HCT116 (cell line): ENCODE measurements around the gene DNAH10. TPM values are rescaled to one million over a fixed set of nuclear protein-coding genes. Genes with fewer than 3 reads are reported as not detected.

Experiments
- ATAC-seq: fragments of 200-7000 bp; cut with Tn5 transposase; 2 replicates; pipeline ENCODE4 v1.9.1; 2020; ENCODE audit warnings: mild to moderate bottlenecking, moderate library complexity
- BruUV-seq: library from RNA; stranded (reverse); fragments of 400-500 nt; replicated peaks from 2 replicates; lab custom pipeline; 2021; lab: Mats Ljungman, UMichigan
- CTCF ChIA-PET: fragments of 300-600 bp; sonication (Branson Sonifier 250); formaldehyde crosslinking; loops from one replicate; lab custom pipeline; 2021; ENCODE audit warnings: antibody characterized with exemption; lab: Charles Lee
- POLR2A ChIA-PET: fragments of 300-600, 350-600 bp; sonication (Branson Sonifier 250); formaldehyde crosslinking; loops from one replicate; lab custom pipeline; 2021; ENCODE audit warnings: antibody characterized with exemption; lab: Charles Lee
- RAD21 ChIA-PET, 2 experiments: fragments of 300-600 bp; sonication (Branson Sonifier 250); formaldehyde crosslinking; loops; one replicate each; lab custom pipeline; 2023; ENCODE audit warnings: low total read pairs in 2 of 2; ENCODE audit not compliant: uncharacterized antibody in 2 of 2, unreplicated experiment in 2 of 2, low non-redundant PET in 1 of 2; lab: Charles Lee
- DNase-seq: peaks from one replicate; pipeline ENCODE4 v3.0.0-alpha.2; 2010; ENCODE audit warnings: low read depth, low spot score
- H2AFZ ChIP-seq: fragments of 200-600 bp; shearing (Covaris generic), sonication (generic); 2 replicates; pipeline ENCODE4 v1.6.1; 2017; ENCODE audit warnings: low read depth, mixed run types, mixed read lengths, antibody characterized with exemption, low read length; ENCODE audit not compliant: poor library complexity, severe bottlenecking
- H3K27ac ChIP-seq: 2 replicates; pipeline ENCODE4 v1.5.1; 2012; ENCODE audit warnings: low read depth, low read length
- H3K27me3 ChIP-seq: fragments of 200-600 bp; sonication (generic); 2 replicates; pipeline ENCODE4 v1.6.1; 2016; ENCODE audit warnings: mixed run types, low read length, mixed read lengths; ENCODE audit not compliant: insufficient read depth
- H3K36me3 ChIP-seq, 2 experiments: fragments of 200-500 bp in 1 of 2; fragments of 200-600 bp in 1 of 2; sonication (Bioruptor generic) in 1 of 2; sonication (generic) in 1 of 2; 2 replicates each; pipeline versions ENCODE4 v1.5.1 to v1.6.1; 2014 to 2016; ENCODE audit warnings: low read length in 2 of 2, inconsistent platforms in 1 of 2, mixed read lengths in 1 of 2, mixed run types in 1 of 2; ENCODE audit not compliant: insufficient read depth in 2 of 2, control insufficient read depth in 1 of 2
- H3K4me1 ChIP-seq, 2 experiments: fragments of 200-600 bp in 1 of 2; sonication (generic) in 1 of 2; 2 replicates each; pipeline versions ENCODE4 v1.5.1 to v1.6.1; 2012 to 2017; ENCODE audit warnings: low read length in 2 of 2, inconsistent platforms in 1 of 2, mild to moderate bottlenecking in 1 of 2, mixed read lengths in 1 of 2, mixed run types in 1 of 2, moderate library complexity in 1 of 2; ENCODE audit not compliant: insufficient read depth in 2 of 2, control insufficient read depth in 1 of 2
- H3K4me2 ChIP-seq: fragments of 200-600 bp; sonication (generic); 2 replicates; pipeline ENCODE4 v1.6.1; 2017; ENCODE audit warnings: mixed run types, low read length, mixed read lengths
- H3K4me3 ChIP-seq, 2 experiments: fragments of 200-600 bp in 1 of 2; sonication (generic) in 1 of 2; replicated peaks in 1 of 2; 2 replicates each; pipeline ENCODE4 v1.5.1; 2011 to 2016; ENCODE audit warnings: low read length in 2 of 2, control low read depth in 1 of 2, low read depth in 1 of 2, mild to moderate bottlenecking in 1 of 2, mixed read lengths in 1 of 2, mixed run types in 1 of 2
- H3K79me2 ChIP-seq: fragments of 200-600 bp; sonication (generic); 2 replicates; pipeline ENCODE4 v1.6.1; 2017; ENCODE audit warnings: mild to moderate bottlenecking, mixed run types, low read length, moderate library complexity, mixed read lengths; ENCODE audit not compliant: insufficient read depth
- H3K9ac ChIP-seq: fragments of 200-600 bp; sonication (generic); 2 replicates; pipeline ENCODE4 v1.6.1; 2016; ENCODE audit warnings: low read length, mixed read lengths
- H3K9me2 ChIP-seq: fragments of 200-600 bp; sonication (generic), shearing (Covaris generic); 2 replicates; pipeline ENCODE4 v1.6.1; 2017; ENCODE audit warnings: mixed run types, mild to moderate bottlenecking, moderate library complexity; ENCODE audit not compliant: insufficient read depth
- H3K9me3 ChIP-seq, 2 experiments: fragments of 200-500 bp in 1 of 2; fragments of 200-600 bp in 1 of 2; sonication (Bioruptor generic) in 1 of 2; sonication (generic) in 1 of 2; 2 replicates each; pipeline ENCODE4 v1.6.1; 2014 to 2017; ENCODE audit warnings: low read length in 2 of 2, mixed read lengths in 2 of 2, inconsistent platforms in 1 of 2, low read depth in 1 of 2, mild to moderate bottlenecking in 1 of 2, mixed run types in 1 of 2, moderate library complexity in 1 of 2; ENCODE audit not compliant: control insufficient read depth in 1 of 2, insufficient read depth in 1 of 2
- H4K20me1 ChIP-seq: fragments of 200-600 bp; sonication (generic), shearing (Covaris generic); 2 replicates; pipeline ENCODE4 v1.6.1; 2017; ENCODE audit warnings: mixed run types, mild to moderate bottlenecking, moderate library complexity; ENCODE audit not compliant: insufficient read depth
- FOSL1 ChIP-seq: IDR thresholded peaks from 2 replicates; pipeline ENCODE4 v1.6.1; 2012; ENCODE audit warnings: low read depth
- YY1 ChIP-seq: IDR thresholded peaks from 2 replicates; pipeline ENCODE4 v1.6.1; 2011; ENCODE audit warnings: low read length, low read depth, moderate library complexity, mild to moderate bottlenecking; ENCODE audit not compliant: insufficient replicate concordance; ENCODE audit errors: extremely low read depth
- intact Hi-C: fragments of 100-400 bp; cut with micrococcal nuclease; formaldehyde crosslinking; loops from 2 replicates; pipeline ENCODE4 v1.10.0; 2022
- total RNA-seq: library from RNA; stranded (reverse); gene quantifications from one replicate; pipeline ENCODE4 v1.2.1, GENCODE V29; 2021; ENCODE audit not compliant: unreplicated experiment
- TF ChIP-seq, protein P1 (sequence below): IDR thresholded peaks from 2 replicates; pipeline ENCODE4 v1.6.1; 2011; ENCODE audit warnings: mild to moderate bottlenecking, low read length, moderate library complexity; ENCODE audit not compliant: insufficient replicate concordance; ENCODE audit errors: extremely low read depth

DNAH10 gene
- total RNA-seq, 1 experiment from 2014 or later, result 1.3 TPM

DNA sequence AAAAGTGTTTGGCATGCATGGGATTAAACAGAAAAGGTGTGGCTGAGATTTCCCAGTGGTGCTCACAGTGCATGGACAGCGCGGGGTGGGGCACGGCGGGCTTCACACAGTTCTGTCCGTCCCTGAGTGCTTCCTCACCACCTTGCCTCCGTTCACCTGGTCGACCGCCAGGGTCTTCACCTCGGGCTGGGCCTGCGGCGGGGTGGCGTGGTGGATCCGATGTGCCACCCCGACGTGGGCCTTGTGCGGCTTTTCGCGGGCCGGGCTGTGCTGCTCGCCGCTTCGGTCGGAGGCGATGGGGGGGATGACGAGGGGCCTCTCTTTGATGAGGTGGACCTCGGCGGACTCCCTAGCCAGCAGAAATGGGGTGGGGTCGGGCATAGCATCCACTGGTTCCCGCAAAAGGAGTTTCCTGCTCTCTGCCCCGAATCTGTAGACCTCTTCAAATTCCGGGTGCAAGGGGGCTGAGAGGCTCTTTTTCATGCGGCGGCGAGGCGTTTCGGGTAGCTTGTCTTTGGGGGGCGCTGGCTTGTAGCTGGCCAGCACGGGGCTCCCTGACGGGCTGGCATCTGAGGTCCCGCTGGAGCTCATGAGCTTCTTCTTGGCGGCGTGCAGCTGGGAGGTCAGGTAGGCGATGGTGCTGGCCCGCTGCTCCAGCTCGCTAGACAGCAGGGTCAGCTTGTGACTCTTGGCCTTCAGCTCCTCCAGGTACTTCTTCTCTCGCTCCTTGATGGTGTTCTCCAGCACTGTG is 175.0 kb downstream of the DNAH10 start:
- H3K9ac ChIP-seq, result no peak overlapping the region
- peaks cover 0 to under 1% of the 10 kb centered on the region in 2 experiments; a peak in 1 of 4 replicates for H3K4me1 ChIP-seq
- ChIA-PET CTCF (no interaction called here), RAD21 (no interaction called here), POLR2A (no interaction called here)
- intact Hi-C loops, result no loop called here
- no peaks in the 10 kb centered on the region for H4K20me1 ChIP-seq
- no peak for TF ChIP-seq YY1
- TF ChIP-seq FOSL1, result no peak
- TF ChIP-seq, protein P1, sequence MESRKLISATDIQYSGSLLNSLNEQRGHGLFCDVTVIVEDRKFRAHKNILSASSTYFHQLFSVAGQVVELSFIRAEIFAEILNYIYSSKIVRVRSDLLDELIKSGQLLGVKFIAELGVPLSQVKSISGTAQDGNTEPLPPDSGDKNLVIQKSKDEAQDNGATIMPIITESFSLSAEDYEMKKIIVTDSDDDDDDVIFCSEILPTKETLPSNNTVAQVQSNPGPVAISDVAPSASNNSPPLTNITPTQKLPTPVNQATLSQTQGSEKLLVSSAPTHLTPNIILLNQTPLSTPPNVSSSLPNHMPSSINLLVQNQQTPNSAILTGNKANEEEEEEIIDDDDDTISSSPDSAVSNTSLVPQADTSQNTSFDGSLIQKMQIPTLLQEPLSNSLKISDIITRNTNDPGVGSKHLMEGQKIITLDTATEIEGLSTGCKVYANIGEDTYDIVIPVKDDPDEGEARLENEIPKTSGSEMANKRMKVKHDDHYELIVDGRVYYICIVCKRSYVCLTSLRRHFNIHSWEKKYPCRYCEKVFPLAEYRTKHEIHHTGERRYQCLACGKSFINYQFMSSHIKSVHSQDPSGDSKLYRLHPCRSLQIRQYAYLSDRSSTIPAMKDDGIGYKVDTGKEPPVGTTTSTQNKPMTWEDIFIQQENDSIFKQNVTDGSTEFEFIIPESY, result no peak
- ATAC-seq, result no peak
- no peak overlapping the region for H3K27ac ChIP-seq
- no peaks in the 10 kb centered on the region for H3K27me3 ChIP-seq
- no peak for DNase-seq
- H3K36me3 ChIP-seq, result no peaks in the 10 kb centered on the region
- H3K9me3 ChIP-seq, result no peaks in the 10 kb centered on the region; a peak in 1 of 4 replicates
- H3K4me3 ChIP-seq, result no peak overlapping the region
- no peak overlapping the region for H2AFZ ChIP-seq
- H3K4me2 ChIP-seq, result no peak overlapping the region
- no peaks in the 10 kb centered on the region for H3K79me2 ChIP-seq
- no TSS peak for BruUV-seq
- no peaks in the 10 kb centered on the region for H3K9me2 ChIP-seq
